Activated CD8-positive, alpha-beta memory T cell treated with anti-CD3 and anti-CD28 coated beads, Interleukin-2, amount 50 U/mL, for 4 hours (primary cell): ENCODE measurements around the gene CACNA1E.
"Not testable (repeated sequence)": the region's sequence is repeated elsewhere in the genome, so short reads cannot be mapped to it uniquely, and the experiment has no call there.

ENCODE experiments used
- DNase-seq: peaks from one replicate; pipeline ENCODE4 v3.0.0-alpha.2; 2020

CACNA1E gene

GRCh38 chr1:181832173-181832880 is 349.0 kb downstream of the CACNA1E start:
- DNase-seq, result not testable (repeated sequence)

- DNase-seq, result no peak
Measured at GRCh38 chr1:181846001-181846645, 362.8 kb downstream of the CACNA1E start.

- no peak for DNase-seq
Measured at GRCh38 chr1:181846681-181847080, 363.4 kb downstream of the CACNA1E start.

- no peak for DNase-seq
Measured at GRCh38 chr1:181849071-181849470, 365.8 kb downstream of the CACNA1E start.

- DNase-seq, result not testable (repeated sequence)
Measured at GRCh38 chr1:181854212-181854611, 370.9 kb downstream of the CACNA1E start.

- DNase-seq, result no peak
Measured at GRCh38 chr1:181855380-181855779, 372.1 kb downstream of the CACNA1E start.
